Measurements from ENCODE around the gene PNPLA5. TPM values are rescaled to one million over a fixed set of nuclear protein-coding genes. Genes with fewer than 3 reads are reported as not detected.

Gene PNPLA5
- total RNA-seq, 2 experiments from 2014 or later, result not detected

- H3K27ac Mint-ChIP-seq, result no peak overlapping the region
- no peak overlapping the region for H3K4me3 Mint-ChIP-seq
- Histone ChIP-seq H3K27me3 (ENCODE audit: control insufficient read depth in 1 of 2, insufficient read depth in 2 of 2, low read length in 2 of 2) (no peaks in the 10 kb centered on the region), H3K9me3 (ENCODE audit: control insufficient read depth in 1 of 2, insufficient read depth in 1 of 2, low read length in 2 of 2) (no peaks in the 10 kb centered on the region), H3K36me3 (ENCODE audit: insufficient read depth, low read length) (no peaks in the 10 kb centered on the region), H3K4me1 (ENCODE audit: insufficient read depth, low read length) (no peaks in the 10 kb centered on the region), H3K27ac (ENCODE audit: low read depth in 1 of 2, low read length in 2 of 2) (no peak overlapping the region), H3K4me3 (ENCODE audit: low read length) (no peak overlapping the region)
- DNase-seq (no peak), ATAC-seq (ENCODE audit: poor library complexity) (no peak)
- ChIA-PET POLR2A (no interaction called here), CTCF (no interaction called here)
- no peaks in the 10 kb centered on the region for H3K9me3 Mint-ChIP-seq
- H3K36me3 Mint-ChIP-seq (ENCODE audit: low read depth), result no peaks in the 10 kb centered on the region
- no peaks in the 10 kb centered on the region for H3K4me1 Mint-ChIP-seq (ENCODE audit: low read depth)
- TF ChIP-seq, protein P1, sequence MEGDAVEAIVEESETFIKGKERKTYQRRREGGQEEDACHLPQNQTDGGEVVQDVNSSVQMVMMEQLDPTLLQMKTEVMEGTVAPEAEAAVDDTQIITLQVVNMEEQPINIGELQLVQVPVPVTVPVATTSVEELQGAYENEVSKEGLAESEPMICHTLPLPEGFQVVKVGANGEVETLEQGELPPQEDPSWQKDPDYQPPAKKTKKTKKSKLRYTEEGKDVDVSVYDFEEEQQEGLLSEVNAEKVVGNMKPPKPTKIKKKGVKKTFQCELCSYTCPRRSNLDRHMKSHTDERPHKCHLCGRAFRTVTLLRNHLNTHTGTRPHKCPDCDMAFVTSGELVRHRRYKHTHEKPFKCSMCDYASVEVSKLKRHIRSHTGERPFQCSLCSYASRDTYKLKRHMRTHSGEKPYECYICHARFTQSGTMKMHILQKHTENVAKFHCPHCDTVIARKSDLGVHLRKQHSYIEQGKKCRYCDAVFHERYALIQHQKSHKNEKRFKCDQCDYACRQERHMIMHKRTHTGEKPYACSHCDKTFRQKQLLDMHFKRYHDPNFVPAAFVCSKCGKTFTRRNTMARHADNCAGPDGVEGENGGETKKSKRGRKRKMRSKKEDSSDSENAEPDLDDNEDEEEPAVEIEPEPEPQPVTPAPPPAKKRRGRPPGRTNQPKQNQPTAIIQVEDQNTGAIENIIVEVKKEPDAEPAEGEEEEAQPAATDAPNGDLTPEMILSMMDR (IDR thresholded peaks at IDR 0.05), result no peak
- peaks cover 6% of the 10 kb centered on the region for H3K27me3 Mint-ChIP-seq
- intact Hi-C loops (cut with DNase I, micrococcal nuclease), result no loop called here
Measured at GRCh38 chr22:43838161-43838560, 53.7 kb downstream of the PNPLA5 start.

DNA sequence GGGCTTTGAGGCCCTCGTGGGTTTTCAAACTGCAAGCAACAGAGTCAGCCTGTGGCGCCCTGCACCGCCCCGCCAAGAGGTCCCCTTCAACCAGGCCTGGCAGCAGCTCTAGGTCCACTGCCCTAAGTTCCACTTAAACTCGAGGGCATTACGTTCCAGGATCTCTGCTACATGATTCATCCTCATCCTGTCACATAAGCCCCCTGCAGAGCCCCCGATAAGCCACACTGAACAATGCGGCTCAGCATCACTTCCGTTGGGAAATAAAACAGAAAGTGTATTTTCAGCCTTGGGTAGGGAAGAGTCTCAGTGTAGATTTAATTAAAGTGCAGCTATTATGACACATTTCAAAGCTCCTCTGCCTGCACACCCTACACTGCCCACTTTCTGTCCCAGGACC, 54.1 kb downstream of the PNPLA5 start:
- intact Hi-C loops (cut with DNase I, micrococcal nuclease), result no loop called here
- no peak overlapping the region for H3K4me3 Mint-ChIP-seq
- Histone ChIP-seq H3K4me1 (ENCODE audit: insufficient read depth, low read length) (no peaks in the 10 kb centered on the region), H3K36me3 (ENCODE audit: insufficient read depth, low read length) (no peaks in the 10 kb centered on the region), H3K4me3 (ENCODE audit: low read length) (no peak overlapping the region), H3K27me3 (ENCODE audit: control insufficient read depth in 1 of 2, insufficient read depth in 2 of 2, low read length in 2 of 2) (no peaks in the 10 kb centered on the region), H3K27ac (ENCODE audit: low read depth in 1 of 2, low read length in 2 of 2) (no peak overlapping the region), H3K9me3 (ENCODE audit: control insufficient read depth in 1 of 2, insufficient read depth in 1 of 2, low read length in 2 of 2) (no peaks in the 10 kb centered on the region)
- ChIA-PET CTCF (no interaction called here), POLR2A (no interaction called here)
- no peaks in the 10 kb centered on the region for H3K4me1 Mint-ChIP-seq (ENCODE audit: low read depth)
- no peak overlapping the region for H3K27ac Mint-ChIP-seq
- TF ChIP-seq, protein P1 (IDR thresholded peaks at IDR 0.05), result no peak
- H3K36me3 Mint-ChIP-seq (ENCODE audit: low read depth), result no peaks in the 10 kb centered on the region
- no peaks in the 10 kb centered on the region for H3K9me3 Mint-ChIP-seq
- H3K27me3 Mint-ChIP-seq, result peaks cover 6% of the 10 kb centered on the region
- DNase-seq (no peak), ATAC-seq (ENCODE audit: poor library complexity) (no peak)

- Histone ChIP-seq H3K9me3 (ENCODE audit: control insufficient read depth in 1 of 2, insufficient read depth in 1 of 2, low read length in 2 of 2) (no peaks in the 10 kb centered on the region), H3K4me3 (ENCODE audit: low read length) (no peak overlapping the region), H3K27me3 (ENCODE audit: control insufficient read depth in 1 of 2, insufficient read depth in 2 of 2, low read length in 2 of 2) (no peaks in the 10 kb centered on the region), H3K27ac (ENCODE audit: low read depth in 1 of 2, low read length in 2 of 2) (no peak overlapping the region), H3K4me1 (ENCODE audit: insufficient read depth, low read length) (no peaks in the 10 kb centered on the region), H3K36me3 (ENCODE audit: insufficient read depth, low read length) (no peaks in the 10 kb centered on the region)
- no peak for DNase-seq
- ChIA-PET CTCF (no interaction called here), POLR2A (no interaction called here)
- H3K36me3 Mint-ChIP-seq (ENCODE audit: low read depth), result no peaks in the 10 kb centered on the region
- no peaks in the 10 kb centered on the region for H3K9me3 Mint-ChIP-seq
- H3K27me3 Mint-ChIP-seq, result peaks cover 6% of the 10 kb centered on the region
- ATAC-seq (ENCODE audit: poor library complexity), result no peak
- TF ChIP-seq, protein P1 (IDR thresholded peaks at IDR 0.05), result no peak
- no peak overlapping the region for H3K4me3 Mint-ChIP-seq
- no peaks in the 10 kb centered on the region for H3K4me1 Mint-ChIP-seq (ENCODE audit: low read depth)
- no peak overlapping the region for H3K27ac Mint-ChIP-seq
- intact Hi-C loops (cut with DNase I, micrococcal nuclease), result no loop called here
Measured at GRCh38 chr22:43835736-43836135, 56.1 kb downstream of the PNPLA5 start.
